T follicular helper cell (primary cell): ENCODE results near the gene VSTM2B.

Experiments
- DNase-seq: peaks from one replicate; pipeline ENCODE4 v3.0.0-alpha.2; 2020; ENCODE audit warnings: low read depth

The VSTM2B gene

DNA sequence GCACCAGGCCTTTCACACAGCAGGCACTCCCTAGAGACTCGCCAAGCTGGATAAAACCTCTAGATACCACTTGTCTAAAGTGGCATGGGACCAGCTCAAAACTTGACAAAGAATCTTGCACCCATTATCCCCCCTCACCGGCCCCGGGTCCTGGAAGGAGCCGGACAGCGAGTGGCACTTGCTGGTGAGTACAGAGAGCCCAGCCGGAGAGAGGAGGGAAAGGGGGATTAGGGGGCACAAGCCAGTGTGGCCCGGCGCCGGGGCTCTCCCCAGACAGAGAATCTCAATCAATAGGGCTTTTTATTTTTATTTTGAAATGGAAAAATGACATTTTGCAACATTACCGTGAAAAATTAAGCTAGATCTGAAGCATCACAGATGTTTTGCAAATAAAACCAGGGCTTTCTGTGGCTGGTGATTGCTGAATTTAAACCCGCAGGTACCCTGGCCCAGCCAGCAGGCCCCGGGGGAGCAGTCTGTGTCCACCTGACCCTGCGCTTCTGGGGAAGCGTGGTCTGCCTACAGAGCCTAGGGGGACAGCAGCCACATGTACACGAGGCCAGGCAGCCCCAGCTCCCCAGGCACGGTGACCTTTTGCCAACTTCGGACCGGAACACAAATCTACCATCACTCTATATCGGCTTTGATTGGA, 10.0 kb upstream of the VSTM2B start:
- no peak for DNase-seq

DNA sequence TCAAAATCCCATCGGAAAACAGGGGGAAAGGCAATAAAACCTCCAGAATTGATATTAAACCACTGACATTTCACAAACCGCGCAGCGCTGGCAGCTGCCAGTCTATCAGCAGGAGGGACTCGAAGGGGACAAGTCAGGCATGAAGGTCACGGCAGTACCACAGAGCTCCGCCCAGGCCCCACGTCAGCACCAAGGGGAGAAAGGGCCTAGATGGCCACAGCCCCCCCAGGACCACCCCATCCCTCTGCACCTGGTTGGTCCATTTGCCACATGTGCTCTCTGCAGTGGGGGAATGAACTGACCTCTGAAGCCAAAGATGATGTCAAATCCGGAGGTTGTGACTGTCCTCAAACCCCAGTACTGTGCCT, 9.5 kb upstream of the VSTM2B start:
- no peak for DNase-seq

DNA sequence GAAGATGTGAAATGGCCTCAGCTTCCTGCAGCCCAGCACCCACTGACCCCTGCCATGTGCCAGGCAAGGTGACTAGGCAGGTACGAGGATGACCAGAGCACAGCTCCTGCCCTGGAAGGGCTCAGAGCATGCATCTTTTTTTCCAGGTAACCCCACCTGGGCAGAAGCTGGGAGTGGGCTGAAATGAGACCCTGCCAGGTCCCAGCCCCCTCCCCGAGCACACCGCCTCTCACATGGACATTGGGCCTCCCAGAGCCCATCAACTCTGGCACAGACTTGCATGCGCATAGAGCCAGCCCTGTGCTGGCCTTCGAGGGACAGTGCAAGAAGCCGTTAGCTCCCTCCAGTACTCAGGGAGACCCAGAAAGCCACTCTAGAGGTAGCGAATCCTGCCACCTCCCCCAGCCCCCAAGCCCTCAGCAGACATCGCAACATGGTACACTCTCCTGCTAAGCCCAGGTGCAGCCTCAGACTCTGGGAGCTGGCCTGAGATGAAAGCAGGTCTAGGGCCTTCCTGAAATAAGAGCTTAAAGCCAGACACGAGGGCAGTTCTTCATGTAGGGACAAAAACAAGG, 8.9 kb upstream of the VSTM2B start:
- no peak for DNase-seq

DNA sequence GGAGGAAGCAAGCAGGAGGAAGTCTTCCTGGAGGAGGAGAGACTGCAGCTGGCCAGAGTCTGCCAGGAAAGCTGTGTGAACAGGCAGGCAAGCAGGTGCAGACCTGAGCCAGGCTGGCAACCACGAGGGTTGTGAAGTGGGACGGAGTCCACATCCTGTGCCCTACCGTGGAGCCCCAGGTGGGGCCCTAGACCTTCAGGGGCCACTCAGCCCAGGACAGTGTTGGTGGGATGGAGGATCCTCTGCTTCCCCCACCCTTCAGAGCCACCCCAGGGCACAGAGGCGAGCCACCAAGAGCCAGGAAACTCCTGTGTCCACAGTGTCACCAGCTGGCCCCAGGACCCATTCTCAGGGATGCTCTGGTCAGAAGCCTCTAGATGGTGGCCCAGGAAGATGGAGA, 8.4 kb upstream of the VSTM2B start:
- DNase-seq = no peak

DNA sequence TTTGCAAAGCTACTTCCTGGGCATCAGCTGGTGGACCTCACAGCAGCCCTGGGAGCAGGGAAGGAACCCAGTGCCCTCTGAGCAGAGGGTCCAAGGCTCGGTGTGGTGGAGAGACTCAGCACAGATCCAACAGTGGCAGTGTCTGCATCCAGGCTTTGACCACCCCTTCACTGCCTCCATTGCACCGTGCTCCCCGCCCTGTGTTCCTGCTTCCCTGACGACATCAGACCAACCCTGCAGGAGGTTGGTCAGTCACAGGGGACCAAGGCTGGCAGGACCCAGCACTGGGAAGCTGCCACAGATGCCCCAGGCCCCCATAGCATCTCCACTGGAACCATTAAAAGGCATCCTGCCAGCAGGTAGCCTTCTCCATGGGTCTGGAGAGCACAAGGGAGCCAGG, 7.8 kb upstream of the VSTM2B start:
- DNase-seq = no peak

DNA sequence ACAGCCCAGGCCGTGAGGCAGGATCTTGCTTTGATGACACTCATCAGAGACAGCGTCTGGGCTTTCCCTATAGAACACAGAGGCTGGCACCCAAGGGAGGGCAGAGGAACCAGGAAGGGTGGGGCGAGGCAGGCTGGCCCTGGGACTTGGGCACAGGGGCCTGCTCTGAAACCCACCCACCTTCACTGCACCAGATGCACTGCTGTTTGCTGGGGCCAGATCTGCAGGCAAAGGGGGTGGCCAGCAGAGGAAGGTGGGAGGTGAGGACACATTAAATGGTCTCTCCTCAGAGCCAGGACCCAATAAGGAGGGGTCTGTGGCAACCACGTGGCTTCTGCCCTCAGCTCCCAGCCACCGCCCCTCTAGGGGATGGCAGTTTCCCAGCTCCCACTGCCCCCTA, 6.6 kb upstream of the VSTM2B start:
- no peak for DNase-seq

DNA sequence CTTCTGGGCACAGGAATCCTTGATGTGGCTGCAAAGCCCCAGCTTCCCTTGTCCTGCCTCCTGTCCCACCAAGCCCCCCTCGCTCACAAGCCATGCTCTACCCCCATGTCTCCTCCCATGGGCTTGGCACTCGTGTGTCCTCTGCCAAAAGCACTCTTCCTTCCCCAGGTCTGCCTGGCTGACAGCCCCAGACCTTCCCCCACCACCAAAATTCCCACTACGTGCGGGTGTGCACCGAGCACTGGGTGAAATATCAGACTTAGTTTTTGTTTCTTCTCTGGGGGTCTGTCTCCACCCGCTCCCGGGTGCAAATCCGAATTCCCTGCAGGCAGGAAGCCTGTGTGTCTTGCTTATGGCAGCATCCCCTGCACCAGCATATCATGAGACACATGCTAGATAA, 5.9 kb upstream of the VSTM2B start:
- no peak for DNase-seq

DNA sequence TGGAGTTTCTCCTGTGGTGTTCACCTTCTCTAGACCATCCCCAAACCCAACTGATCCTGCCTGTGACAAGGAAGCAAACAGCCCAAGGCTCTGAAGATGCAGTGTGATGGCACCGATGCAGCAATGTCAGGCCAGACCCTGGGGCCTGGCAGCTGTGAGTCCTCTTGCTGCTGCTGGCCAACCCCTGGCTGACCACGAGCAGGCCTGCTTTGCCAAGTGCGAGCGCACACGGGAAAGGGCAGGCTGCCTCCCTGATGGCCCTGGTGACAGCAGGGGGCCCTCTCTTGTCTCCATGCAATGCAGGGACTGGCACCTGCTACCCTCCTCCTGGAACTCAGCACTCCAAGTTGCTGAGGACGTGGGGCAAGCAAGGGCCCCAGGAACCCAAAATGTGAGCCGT, 5.4 kb upstream of the VSTM2B start:
- DNase-seq = no peak

DNA sequence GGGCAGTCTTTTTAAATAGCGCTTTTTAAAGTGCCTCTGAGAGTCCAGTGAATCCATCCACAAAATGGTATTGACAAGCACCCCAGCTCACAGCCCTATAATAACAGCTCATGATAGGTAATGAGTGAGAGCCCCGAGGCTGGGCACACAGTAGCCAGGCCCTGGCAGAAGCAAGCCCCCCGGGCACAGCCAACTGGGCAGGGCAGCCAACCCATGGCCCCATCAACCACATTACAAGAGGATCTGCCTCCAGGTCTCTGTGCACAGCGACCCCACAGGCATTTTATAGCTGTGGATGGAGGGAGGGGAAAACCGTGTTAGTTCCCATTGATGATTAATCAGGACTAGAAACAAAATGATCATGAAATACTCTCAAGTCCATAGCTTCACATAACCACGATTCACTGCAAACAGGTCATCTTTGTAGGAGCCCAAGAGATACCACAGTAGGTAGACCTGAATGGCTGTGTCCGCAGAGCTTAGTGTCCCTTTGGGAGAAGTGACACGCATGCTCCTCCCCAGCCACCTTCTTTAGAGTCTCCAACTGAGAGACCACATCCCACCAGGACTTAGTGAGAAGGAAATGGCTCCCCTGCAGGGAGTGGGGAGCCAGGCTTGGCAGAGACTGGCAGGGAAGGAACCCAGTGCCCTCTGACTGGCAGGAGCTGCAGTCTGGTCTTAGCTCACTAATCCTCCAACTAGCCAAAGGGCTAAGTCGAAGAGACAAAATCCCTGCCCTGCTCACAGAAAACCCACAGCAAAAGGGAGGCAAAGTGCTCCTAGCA, 4.3 kb upstream of the VSTM2B start:
- DNase-seq = no peak

DNA sequence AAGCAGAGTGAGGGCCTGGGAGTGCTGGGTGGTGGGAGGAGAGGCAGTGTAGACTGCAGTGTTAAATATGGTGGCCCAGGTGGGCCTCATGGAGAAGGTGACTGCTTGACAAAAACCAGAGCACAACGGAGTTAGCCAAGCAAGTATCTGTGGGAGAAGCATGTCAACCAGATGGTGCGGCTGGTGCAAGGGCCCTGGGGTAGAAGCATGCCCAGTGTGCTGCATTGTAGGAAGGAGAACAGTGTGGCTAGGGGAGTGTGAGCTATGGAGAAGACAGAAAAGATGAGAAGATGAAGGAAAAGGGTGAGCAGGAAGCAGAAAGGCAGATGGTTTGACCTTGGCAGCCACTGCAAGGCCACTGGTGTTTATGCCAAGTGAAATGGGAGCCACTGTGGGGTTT, 2.2 kb upstream of the VSTM2B start:
- DNase-seq = no peak

DNA sequence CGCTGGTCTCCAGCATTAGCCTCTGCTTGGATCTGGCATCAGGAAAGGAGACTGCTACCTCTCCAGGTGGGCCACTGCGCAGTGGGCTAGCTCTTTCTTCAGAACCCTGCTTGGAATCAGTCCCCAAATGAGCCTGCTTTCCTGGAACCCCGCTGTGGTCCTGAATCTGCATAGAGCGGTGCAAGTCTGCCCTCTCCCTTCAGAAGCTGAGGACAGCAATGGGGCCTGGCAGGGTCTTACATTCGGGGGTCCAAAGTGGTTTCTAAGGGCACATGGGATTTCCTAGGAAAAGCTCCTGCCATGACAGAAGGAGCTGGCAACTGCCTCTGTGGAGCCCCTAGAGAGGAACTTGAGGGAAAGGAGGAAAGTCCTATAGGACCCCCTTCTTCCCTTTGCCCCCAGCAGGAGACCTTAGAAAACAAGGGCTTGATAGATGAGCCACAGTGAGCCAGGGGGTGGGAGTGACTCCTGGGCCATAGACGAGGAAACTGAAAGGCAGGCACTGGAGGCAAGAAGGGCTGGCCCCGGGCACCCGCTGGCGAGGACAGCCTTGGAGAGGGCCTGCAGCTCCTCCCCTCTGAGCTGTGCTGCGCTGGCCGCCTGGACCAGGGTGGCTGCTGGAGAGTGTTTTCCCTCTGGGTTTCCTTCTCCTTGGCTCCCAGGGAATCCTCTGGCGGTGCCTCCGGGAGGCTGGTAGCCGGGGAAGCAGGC, 1.4 kb upstream of the VSTM2B start:
- DNase-seq = no peak

DNA sequence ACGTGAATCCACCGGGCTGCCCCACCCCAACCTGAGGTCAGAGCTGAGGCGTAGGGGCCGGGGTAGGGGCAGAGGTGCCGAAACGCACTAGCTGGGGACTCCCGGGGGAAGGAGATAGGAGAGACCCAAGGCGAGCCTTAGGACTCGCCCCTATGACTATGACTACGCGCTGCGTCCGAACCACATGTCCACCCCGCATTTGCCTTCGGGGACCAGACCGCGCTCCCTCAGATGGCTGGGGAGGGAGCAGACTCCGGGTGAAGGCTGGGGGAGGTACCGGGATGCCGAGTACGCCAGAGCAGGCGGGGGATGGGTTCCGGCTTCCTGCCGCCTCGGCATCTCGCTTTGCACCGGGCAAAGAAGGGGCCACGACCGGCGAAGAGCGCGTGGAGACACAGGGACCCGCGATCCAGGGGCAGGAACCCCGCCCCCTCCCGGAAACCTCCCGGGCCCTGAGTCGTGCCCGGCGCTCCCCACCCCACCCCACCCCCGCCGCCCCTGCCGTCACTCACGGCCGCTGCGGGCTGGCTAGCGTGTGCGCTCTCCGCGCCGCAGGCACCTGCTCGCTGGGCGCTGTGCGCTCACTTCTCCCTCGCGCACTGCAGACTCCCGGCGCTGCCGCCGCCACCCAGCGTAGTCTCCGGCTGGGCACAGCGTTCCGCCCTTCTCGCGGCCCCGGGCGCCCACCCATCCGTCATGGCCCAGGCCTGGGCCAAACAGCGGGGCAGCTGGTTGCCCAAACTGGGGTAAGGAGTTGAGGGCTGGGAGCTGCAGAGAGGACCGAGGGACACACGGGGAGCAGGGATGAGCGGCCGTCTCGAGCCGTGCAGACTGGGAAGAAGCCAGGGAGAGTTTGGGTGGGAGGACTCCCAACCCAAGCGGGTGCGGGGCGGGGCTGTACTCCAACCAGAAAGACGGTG, 622 bp upstream of the VSTM2B start:
- no peak for DNase-seq

DNA sequence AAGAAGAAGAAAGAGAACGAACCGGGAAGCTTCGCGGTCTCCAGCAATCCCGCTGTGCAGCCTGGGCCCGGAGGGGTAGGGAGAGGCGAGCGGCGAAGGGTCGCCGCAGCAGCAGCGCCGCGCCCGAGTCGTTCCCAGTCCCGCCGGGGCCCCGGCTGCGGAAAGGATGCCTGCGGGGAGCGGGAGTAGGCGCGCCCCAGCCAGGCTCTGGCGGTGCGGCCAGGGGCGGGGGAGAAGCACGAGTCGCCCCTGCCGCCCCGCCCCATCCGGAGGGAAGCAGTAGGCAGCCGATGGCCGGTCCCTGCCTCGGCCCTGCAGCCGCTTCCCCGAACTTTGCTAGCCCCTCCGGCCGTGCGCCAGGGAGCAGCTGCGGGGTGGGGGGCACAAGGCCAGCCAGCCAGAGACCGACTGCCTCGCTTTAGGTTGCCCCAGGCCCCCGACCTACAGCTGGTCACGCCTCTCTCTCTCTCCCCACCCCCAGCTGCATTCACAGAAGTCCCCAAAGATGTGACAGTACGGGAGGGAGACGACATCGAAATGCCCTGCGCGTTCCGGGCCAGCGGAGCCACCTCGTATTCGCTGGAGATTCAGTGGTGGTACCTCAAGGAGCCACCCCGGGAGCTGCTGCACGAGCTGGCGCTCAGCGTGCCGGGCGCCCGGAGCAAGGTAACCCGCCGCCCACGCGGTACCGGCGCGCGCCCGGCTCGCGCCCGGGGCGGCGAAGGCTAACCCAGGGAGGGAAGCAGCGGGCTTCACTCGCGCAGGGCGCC, 1.1 kb downstream of the VSTM2B start:
- DNase-seq = no peak

DNA sequence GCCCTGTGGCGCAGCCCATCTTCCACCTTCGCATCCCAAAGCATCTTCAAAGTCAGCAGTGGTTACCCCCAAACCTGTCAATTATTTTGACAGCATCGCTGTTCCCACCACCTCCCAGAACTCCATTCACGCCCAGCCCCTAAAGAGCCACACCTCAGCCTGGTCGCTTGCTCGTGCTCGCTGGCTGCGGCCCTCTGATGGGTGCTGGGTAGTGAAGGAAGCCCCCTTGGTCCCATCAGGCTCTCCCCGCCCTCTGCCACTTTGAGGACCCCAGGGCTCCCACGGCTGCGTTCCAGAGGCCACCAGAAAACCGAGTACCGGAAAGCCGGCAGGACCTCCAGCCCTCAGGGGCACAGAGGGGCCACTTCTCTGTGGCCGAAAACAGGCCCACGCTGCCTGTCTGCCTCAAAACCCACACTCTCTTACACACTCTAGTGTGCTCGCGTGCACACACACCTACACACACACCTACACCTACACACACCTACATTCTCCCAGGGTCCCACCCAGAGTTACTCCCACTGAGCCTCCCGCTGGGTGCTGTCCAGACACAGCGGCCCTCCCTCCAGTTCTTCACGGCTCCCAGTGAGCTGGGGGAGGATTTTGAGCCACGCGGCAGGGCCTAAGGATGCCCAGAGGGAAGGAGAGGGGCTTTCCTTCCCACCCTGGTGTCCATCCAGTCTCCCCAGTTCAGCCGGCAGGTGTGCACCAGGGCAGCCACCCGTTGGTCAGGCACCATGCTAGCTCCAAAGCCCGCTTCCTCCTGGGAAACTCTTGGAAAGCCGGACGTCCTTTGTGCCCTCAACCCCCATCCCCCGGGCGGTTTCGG, 1.9 kb downstream of the VSTM2B start:
- DNase-seq = no peak

DNA sequence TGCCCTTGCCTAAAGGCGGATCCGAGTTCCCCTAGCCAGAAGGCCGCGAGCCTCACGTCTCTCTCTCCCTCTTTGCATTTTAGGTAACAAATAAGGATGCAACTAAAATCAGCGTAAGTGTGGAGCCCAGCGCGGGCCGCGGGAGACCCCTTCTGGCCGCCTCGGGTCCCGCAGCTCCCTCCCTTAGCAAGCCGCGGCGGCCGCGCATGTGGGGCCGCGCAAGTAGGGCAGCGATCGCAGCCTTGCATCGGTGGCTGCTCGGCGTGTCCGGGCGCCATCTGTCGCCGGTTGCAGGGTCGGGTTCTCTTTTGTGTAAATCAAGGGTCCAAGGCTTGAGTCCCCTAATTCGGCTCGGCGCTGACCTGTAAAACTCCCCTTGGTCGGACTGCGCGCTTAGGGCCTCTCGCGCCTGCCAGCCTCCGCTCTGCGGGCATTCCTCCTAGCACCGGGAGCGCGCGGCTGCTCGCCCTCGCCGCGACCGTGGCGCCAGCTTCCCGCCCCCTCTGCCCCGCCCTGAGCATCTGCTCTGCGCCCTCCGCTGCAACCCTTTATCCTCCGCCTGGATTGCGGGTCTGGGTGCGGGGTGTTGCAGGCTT, 2.7 kb downstream of the VSTM2B start:
- DNase-seq = peak; percentile 7

DNA sequence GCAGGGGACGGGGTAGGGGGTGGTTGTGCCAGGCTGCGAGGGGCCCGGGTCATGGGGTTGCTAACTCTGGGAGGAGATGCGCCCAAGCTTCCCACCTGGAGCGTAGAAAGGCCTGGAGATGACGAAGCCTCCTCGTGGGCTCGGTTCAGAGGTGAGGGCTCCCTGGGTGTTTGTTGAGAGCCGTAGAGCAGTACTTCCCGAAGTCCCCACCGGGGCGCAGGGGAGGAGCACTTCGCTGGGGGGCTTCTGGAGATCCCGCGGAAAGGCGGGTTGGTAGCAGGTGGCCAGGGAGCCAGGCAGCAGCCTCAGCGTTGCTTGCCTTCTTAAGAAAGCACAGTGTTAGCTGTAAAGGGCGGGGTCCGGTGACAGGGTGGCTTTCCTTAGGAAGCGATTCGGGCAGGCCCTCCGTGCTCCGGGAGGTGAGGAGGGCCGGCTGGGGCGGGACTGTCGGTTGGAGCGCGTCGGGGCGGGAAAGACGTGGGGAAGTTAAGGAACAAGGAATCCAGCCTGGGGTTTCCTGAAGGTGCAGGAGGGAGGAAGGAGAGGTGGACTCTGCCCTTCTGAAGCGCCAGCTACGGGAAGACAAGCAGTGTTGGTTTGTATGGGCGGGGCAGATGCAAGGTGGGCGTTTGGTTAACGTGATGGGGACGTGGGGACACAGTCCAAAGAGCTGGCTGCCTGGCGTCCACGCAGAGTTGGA, 3.3 kb downstream of the VSTM2B start:
- DNase-seq = no peak

DNA sequence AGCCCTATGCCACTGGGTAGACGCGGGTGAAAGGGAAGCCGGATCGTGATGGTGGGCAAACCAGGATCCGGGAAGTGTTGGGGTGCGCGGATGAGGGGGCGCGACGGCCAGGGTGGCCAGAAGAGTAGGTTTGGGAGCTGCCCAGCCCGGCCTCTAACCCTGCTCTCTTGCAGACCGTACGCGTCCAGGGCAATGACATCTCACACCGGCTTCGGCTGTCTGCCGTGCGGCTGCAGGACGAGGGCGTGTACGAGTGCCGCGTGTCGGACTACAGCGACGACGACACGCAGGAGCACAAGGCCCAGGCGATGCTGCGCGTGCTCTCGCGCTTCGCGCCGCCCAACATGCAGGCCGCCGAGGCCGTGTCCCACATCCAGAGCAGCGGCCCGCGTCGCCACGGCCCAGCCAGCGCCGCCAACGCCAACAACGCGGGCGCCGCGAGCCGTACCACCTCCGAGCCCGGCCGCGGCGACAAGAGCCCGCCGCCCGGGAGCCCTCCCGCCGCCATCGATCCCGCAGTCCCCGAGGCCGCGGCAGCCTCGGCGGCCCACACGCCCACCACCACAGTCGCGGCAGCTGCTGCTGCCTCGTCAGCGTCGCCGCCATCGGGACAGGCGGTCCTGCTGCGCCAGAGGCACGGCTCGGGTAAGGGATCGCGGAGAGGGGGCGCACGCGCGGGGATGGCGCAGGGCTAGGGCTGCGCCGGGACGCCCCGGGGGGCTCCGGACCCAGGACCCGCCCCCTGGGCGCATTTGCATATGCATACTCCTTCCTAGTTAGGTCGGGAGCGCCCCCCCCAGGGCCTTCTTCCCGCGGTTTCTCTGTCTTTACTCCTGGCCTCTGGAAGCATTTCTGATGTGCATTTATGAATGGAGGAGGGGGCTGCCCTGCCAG, 4.1 kb downstream of the VSTM2B start:
- no peak for DNase-seq
